Measurements from ENCODE around the gene PTPRT. TPM values are rescaled to one million over a fixed set of nuclear protein-coding genes. Genes with fewer than 3 reads are reported as not detected.

PTPRT gene
- total and polyA plus RNA-seq, 2 of the 4 experiments (the other 2 are of a cell fraction): not detected

DNA sequence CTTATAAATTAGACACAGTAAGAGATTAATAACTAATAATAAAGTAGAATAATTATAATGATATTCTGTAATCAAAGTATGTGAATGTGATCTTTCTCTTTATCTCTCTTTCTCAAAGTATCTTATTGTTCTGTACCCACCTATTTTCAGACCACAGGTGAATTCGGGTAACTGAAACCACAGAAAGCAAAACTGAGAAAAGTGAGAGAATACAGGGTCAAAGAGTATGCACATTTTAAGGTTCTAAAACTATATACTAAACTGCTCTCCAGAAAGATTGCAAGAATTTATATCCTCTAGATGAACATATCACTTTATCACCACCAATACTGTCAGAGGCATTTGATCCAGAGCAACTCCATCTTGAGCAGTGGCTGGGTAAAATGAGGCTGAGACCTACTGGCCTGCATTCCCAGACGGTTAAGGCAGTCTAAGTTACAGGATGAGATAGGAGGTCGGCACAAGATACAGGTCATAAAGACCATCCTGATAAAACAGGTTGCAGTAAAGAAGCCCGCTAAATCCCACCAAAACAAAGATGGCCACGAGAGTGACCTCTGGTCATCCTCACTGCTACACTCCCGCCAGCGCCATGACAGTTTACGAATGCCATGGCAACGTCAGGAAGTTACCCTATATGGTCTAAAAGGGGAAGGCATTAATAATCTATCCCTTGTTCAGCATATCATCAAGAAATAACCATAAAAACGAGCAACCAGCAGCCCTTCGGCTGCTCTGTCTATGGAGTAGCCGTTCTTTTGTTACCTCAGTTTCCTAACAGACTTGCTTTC, 211.3 kb downstream of the PTPRT start:
- no peaks in the 10 kb centered on the region for H3K4me1 ChIP-seq (ENCODE audit: control insufficient read depth, insufficient read depth, low read length)
- ChIA-PET CTCF (no interaction called here), POLR2A (ENCODE audit: unreplicated experiment) (no interaction called here)
- TF ChIP-seq RFX5 (IDR thresholded peaks at IDR 0.05; ENCODE audit: low read depth, low read length): no peak
- TF ChIP-seq MAZ (IDR thresholded peaks at IDR 0.05; ENCODE audit: borderline replicate concordance, low read depth, low read length): no peak
- no peak for TF ChIP-seq RAD21 (IDR thresholded peaks at IDR 0.05; ENCODE audit: low read length)
- TF ChIP-seq, protein P1, sequence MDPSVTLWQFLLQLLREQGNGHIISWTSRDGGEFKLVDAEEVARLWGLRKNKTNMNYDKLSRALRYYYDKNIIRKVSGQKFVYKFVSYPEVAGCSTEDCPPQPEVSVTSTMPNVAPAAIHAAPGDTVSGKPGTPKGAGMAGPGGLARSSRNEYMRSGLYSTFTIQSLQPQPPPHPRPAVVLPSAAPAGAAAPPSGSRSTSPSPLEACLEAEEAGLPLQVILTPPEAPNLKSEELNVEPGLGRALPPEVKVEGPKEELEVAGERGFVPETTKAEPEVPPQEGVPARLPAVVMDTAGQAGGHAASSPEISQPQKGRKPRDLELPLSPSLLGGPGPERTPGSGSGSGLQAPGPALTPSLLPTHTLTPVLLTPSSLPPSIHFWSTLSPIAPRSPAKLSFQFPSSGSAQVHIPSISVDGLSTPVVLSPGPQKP (IDR thresholded peaks at IDR 0.05; ENCODE audit: borderline replicate concordance, low read depth, low read length): no peak
- no peak for TF ChIP-seq MXI1 (IDR thresholded peaks at IDR 0.05; ENCODE audit: borderline replicate concordance, low read depth, low read length)
- no peak for TF ChIP-seq RCOR1 (IDR thresholded peaks at IDR 0.05; ENCODE audit: insufficient replicate concordance, low read length)
- no peak overlapping the region for H2AK5ac ChIP-seq (ENCODE audit: low read depth, low read length)
- no peaks in the 10 kb centered on the region for H3K79me1 ChIP-seq (ENCODE audit: low read depth in 1 of 2, low read length in 2 of 2)
- H4K8ac ChIP-seq (ENCODE audit: low read depth in 2 of 2, low read length in 2 of 2): no peak overlapping the region
- H3K9me3 ChIP-seq (ENCODE audit: control insufficient read depth, insufficient read depth, low read length): peaks cover 11% of the 10 kb centered on the region
- no peak overlapping the region for H4K91ac ChIP-seq (ENCODE audit: insufficient read depth, low read depth, low read length)
- no CpG with 5 or more reads among the region's 12 CpGs for WGBS, 2 experiments (ENCODE audit: extremely low coverage in 2 of 2, insufficient read length in 1 of 2)
- BruUV-seq (replicated peaks): no TSS peak
- no peak overlapping the region for H3K56ac ChIP-seq (ENCODE audit: extremely low read depth, insufficient read depth, low read length)
- no peak overlapping the region for H2BK120ac ChIP-seq (ENCODE audit: low read depth, low read length)
- no peak overlapping the region for H3K4me3 ChIP-seq (ENCODE audit: insufficient read depth, low read depth, low read length)
- no peak for DNase-seq
- H3K9me1 ChIP-seq (ENCODE audit: insufficient read depth, low read length): no peaks in the 10 kb centered on the region
- no peak overlapping the region for H3K9ac ChIP-seq (ENCODE audit: low read depth, low read length)
- H3K27ac ChIP-seq (ENCODE audit: insufficient read depth, low read length): no peak overlapping the region
- H4K5ac ChIP-seq (ENCODE audit: low read depth, low read length): no peak overlapping the region
- H3K18ac ChIP-seq (ENCODE audit: low read depth, low read length): no peak overlapping the region
- no peak overlapping the region for H2BK15ac ChIP-seq (ENCODE audit: low read depth, low read length)
- ATAC-seq (ENCODE audit: low read depth): no peak
- H4K20me1 ChIP-seq (ENCODE audit: insufficient read depth, low read length): no peaks in the 10 kb centered on the region
- H2BK20ac ChIP-seq (ENCODE audit: low read depth, low read length): no peak overlapping the region
- no peaks in the 10 kb centered on the region for H3K27me3 ChIP-seq (ENCODE audit: control insufficient read depth, insufficient read depth, low read length)
- H3K4ac ChIP-seq (ENCODE audit: low read depth, low read length): no peak overlapping the region
- no peak overlapping the region for H3K14ac ChIP-seq (replicated peaks; ENCODE audit: low read depth, low read length)
- H2BK5ac ChIP-seq (ENCODE audit: low read depth, low read length, poor library complexity, severe bottlenecking): no peak overlapping the region
- no peak overlapping the region for H3K4me2 ChIP-seq (ENCODE audit: low read depth, low read length)
- intact Hi-C loops (cut with micrococcal nuclease) (no loop called here), dilution Hi-C loops (cut with HindIII; ENCODE audit: low sequenced_read_pairs, unreplicated experiment) (no loop called here), in situ Hi-C loops (cut with MboI; ENCODE audit: low sequenced_read_pairs) (no loop called here)
- no peak overlapping the region for H2AFZ ChIP-seq (replicated peaks; ENCODE audit: low read length, poor library complexity)
- no peaks in the 10 kb centered on the region for H3K36me3 ChIP-seq (ENCODE audit: control insufficient read depth, insufficient read depth, low read length)
- H2AK9ac ChIP-seq (replicated peaks; ENCODE audit: low read depth, low read length, poor library complexity): no peak overlapping the region
- no peak overlapping the region for H3K23ac ChIP-seq (ENCODE audit: low read depth, low read length)

Measured in IMR-90 (cell line).